ENCODE results near the gene KY. TPM values are rescaled to one million over a fixed set of nuclear protein-coding genes. Genes with fewer than 3 reads are reported as not detected.

KY gene
- total and polyA plus RNA-seq, 4 donors: 0.05 to 0.08 TPM; not detected in 2

GRCh38 chr3:134630506-134630905, 20.3 kb downstream of the KY start:
- Histone ChIP-seq H3K27ac (ENCODE audit: low read depth in 1 of 2, low read length in 2 of 2) (no peak overlapping the region), H3K36me3 (ENCODE audit: control insufficient read depth in 4 of 4, insufficient read depth in 3 of 4, low read depth in 1 of 4, low read length in 3 of 4) (no peaks in the 10 kb centered on the region), H3K4me3 (ENCODE audit: low read depth in 1 of 3, low read length in 3 of 3) (no peak overlapping the region), H3K4me1 (ENCODE audit: control insufficient read depth in 4 of 4, insufficient read depth in 4 of 4, low read length in 3 of 4) (no peaks in the 10 kb centered on the region), H3K9ac (ENCODE audit: low read depth in 1 of 2, low read length in 2 of 2) (no peak overlapping the region), H3K9me3 (ENCODE audit: control insufficient read depth in 4 of 4, low read length in 3 of 4) (peaks cover 0 to 8% (median 5%) of the 10 kb centered on the region in 4 donors), H3K27me3 (ENCODE audit: control insufficient read depth in 4 of 4, insufficient read depth in 4 of 4, low read length in 3 of 4) (no peaks in the 10 kb centered on the region)
- no peak for DNase-seq (ENCODE audit: low spot score)
- no peak for TF ChIP-seq HNF4G (IDR thresholded peaks at IDR 0.05)
- TF ChIP-seq EGR1 (IDR thresholded peaks at IDR 0.05; ENCODE audit: low read depth in 2 of 2): no peak
- no peak for TF ChIP-seq RXRA (IDR thresholded peaks at IDR 0.05)
- TF ChIP-seq RAD21 (IDR thresholded peaks at IDR 0.05): no peak
- TF ChIP-seq FOXA1 (IDR thresholded peaks at IDR 0.05): no peak
- TF ChIP-seq TAF1 (conservative IDR thresholded peaks at IDR 0.05): no peak
- TF ChIP-seq NR2F2 (IDR thresholded peaks at IDR 0.05): no peak
- no peak for TF ChIP-seq YY1 (IDR thresholded peaks at IDR 0.05)
- TF ChIP-seq ATF3 (IDR thresholded peaks at IDR 0.05): no peak
- no peak for TF ChIP-seq GABPA (IDR thresholded peaks at IDR 0.05 in 1 of 2, conservative IDR thresholded peaks at IDR 0.05 in 1 of 2)
- TF ChIP-seq FOXA2 (IDR thresholded peaks at IDR 0.05): no peak
- WGBS: 94% methylated on average over 1 of the region's 1 CpG

- WGBS: 89% methylated on average over 2 of the region's 2 CpGs
- no peak overlapping the region for H3K9ac ChIP-seq (ENCODE audit: low read depth in 1 of 2, low read length in 2 of 2)
- H3K27ac ChIP-seq (ENCODE audit: low read depth in 1 of 2, low read length in 2 of 2): no peak overlapping the region
- H3K9me3 ChIP-seq (ENCODE audit: control insufficient read depth in 4 of 4, low read length in 3 of 4): peaks cover 0 to 8% (median 5%) of the 10 kb centered on the region in 4 donors
- TF ChIP-seq MAX (IDR thresholded peaks at IDR 0.05): no peak
- no peak for TF ChIP-seq FOXA2 (IDR thresholded peaks at IDR 0.05)
- TF ChIP-seq TAF1 (conservative IDR thresholded peaks at IDR 0.05): no peak
- peak; percentile 19 for DNase-seq (ENCODE audit: low spot score)
- H3K4me3 ChIP-seq (ENCODE audit: low read depth in 1 of 3, low read length in 3 of 3): no peak overlapping the region
- no peaks in the 10 kb centered on the region for H3K4me1 ChIP-seq (ENCODE audit: control insufficient read depth in 4 of 4, insufficient read depth in 4 of 4, low read length in 3 of 4)
- no peaks in the 10 kb centered on the region for H3K36me3 ChIP-seq (ENCODE audit: control insufficient read depth in 4 of 4, insufficient read depth in 3 of 4, low read depth in 1 of 4, low read length in 3 of 4)
- no peaks in the 10 kb centered on the region for H3K27me3 ChIP-seq (ENCODE audit: control insufficient read depth in 4 of 4, insufficient read depth in 4 of 4, low read length in 3 of 4)
Observed at GRCh38 chr3:134628884-134629283, 21.9 kb downstream of the KY start.

- 71% methylated on average over 1 of the region's 1 CpG for WGBS
- DNase-seq (ENCODE audit: low spot score): no peak
- Histone ChIP-seq H3K27me3 (ENCODE audit: control insufficient read depth in 4 of 4, insufficient read depth in 4 of 4, low read length in 3 of 4) (no peaks in the 10 kb centered on the region), H3K4me1 (ENCODE audit: control insufficient read depth in 4 of 4, insufficient read depth in 4 of 4, low read length in 3 of 4) (peaks cover 0 to 1% (median 0%) of the 10 kb centered on the region in 4 donors), H3K4me3 (ENCODE audit: low read depth in 1 of 3, low read length in 3 of 3) (no peak overlapping the region), H3K27ac (ENCODE audit: low read depth in 1 of 2, low read length in 2 of 2) (no peak overlapping the region), H3K9ac (ENCODE audit: low read depth in 1 of 2, low read length in 2 of 2) (no peak overlapping the region), H3K36me3 (ENCODE audit: control insufficient read depth in 4 of 4, insufficient read depth in 3 of 4, low read depth in 1 of 4, low read length in 3 of 4) (no peaks in the 10 kb centered on the region), H3K9me3 (ENCODE audit: control insufficient read depth in 4 of 4, low read length in 3 of 4) (peaks cover 0 to 8% (median 4%) of the 10 kb centered on the region in 4 donors)
- TF ChIP-seq GABPA (IDR thresholded peaks at IDR 0.05 in 1 of 2, conservative IDR thresholded peaks at IDR 0.05 in 1 of 2) (no peak), NR2F2 (IDR thresholded peaks at IDR 0.05) (no peak), CTCF (IDR thresholded peaks at IDR 0.05; ENCODE audit: low read depth, low read length, missing input control) (no peak), EGR1 (IDR thresholded peaks at IDR 0.05; ENCODE audit: low read depth in 2 of 2) (no peak)
Observed at GRCh38 chr3:134627831-134628230, 23.0 kb downstream of the KY start.

Data from liver (tissue), 9 donors.